Effector memory CD4-positive, alpha-beta T cell (primary cell): ENCODE results near the gene DNAH8.

ENCODE experiments used
- DNase-seq, 3 donors: peaks; one replicate each; pipeline ENCODE4 v3.0.0-alpha.2; 2020
- H3K27ac ChIP-seq: 2 replicates; pipeline ENCODE4 v1.7.0; 2013; ENCODE audit warnings: mild to moderate bottlenecking, low read length, moderate library complexity; ENCODE audit not compliant: insufficient read depth, poor library complexity, severe bottlenecking
- H3K27me3 ChIP-seq: replicated peaks from 2 replicates; pipeline ENCODE4 v1.7.0; 2013; ENCODE audit warnings: mild to moderate bottlenecking, low read length; ENCODE audit not compliant: insufficient read depth, control insufficient read depth, poor library complexity, severe bottlenecking
- H3K36me3 ChIP-seq: 2 replicates; pipeline ENCODE4 v1.7.0; 2013; ENCODE audit warnings: mild to moderate bottlenecking, low read length, moderate library complexity; ENCODE audit not compliant: control insufficient read depth, insufficient read depth
- H3K4me1 ChIP-seq: 2 replicates; pipeline ENCODE4 v1.7.0; 2013; ENCODE audit warnings: low read length, mild to moderate bottlenecking; ENCODE audit not compliant: control insufficient read depth, insufficient read depth, poor library complexity, severe bottlenecking
- H3K4me3 ChIP-seq: 2 replicates; pipeline ENCODE4 v1.7.0; 2013; ENCODE audit warnings: low read length, low read depth, mild to moderate bottlenecking; ENCODE audit not compliant: insufficient read depth, poor library complexity, severe bottlenecking
- H3K9me3 ChIP-seq: 2 replicates; pipeline ENCODE4 v1.7.0; 2013; ENCODE audit warnings: mild to moderate bottlenecking, low read length, moderate library complexity; ENCODE audit not compliant: control insufficient read depth
- total RNA-seq, 3 donors: gene quantifications; one replicate each; lab custom pipeline; 2026; lab: John Stamatoyannopoulos, UW

The DNAH8 gene
- total RNA-seq: 0.26 to 1.4 (median 0.35) reads per million in 3 donors

GRCh38 chr6:38715016-38715689, at the start of gene DNAH8:
TSS of gene DNAH8 (plus strand) at chr6:38715311. CDS start at chr6:38722810, 7,499 bp downstream.
- no peak for DNase-seq
- Histone ChIP-seq H3K27me3 (peaks cover 8% of the 10 kb centered on the region), H3K36me3 (no peaks in the 10 kb centered on the region), H3K4me3 (peak within 1 kb of the TSS; percentile 48), H3K4me1 (peaks cover 11% of the 10 kb centered on the region), H3K27ac (no peak within 1 kb of the TSS), H3K9me3 (no peaks in the 10 kb centered on the region)

- DNase-seq: peak in 1 of 3 donors; percentile 5
- Histone ChIP-seq H3K4me3 (no peak overlapping the region), H3K36me3 (no peaks in the 10 kb centered on the region), H3K9me3 (no peaks in the 10 kb centered on the region), H3K27ac (no peak overlapping the region), H3K27me3 (no peaks in the 10 kb centered on the region), H3K4me1 (no peaks in the 10 kb centered on the region)
Measured at GRCh38 chr6:38671885-38672467, 43.1 kb upstream of the DNAH8 start.

GRCh38 chr6:38673397-38674165, 41.5 kb upstream of the DNAH8 start:
- Histone ChIP-seq H3K4me3 (no peak overlapping the region), H3K27me3 (no peaks in the 10 kb centered on the region), H3K36me3 (peaks cover 5% of the 10 kb centered on the region), H3K9me3 (no peaks in the 10 kb centered on the region), H3K4me1 (no peaks in the 10 kb centered on the region), H3K27ac (no peak overlapping the region)
- no peak for DNase-seq

GRCh38 chr6:38676236-38676973, 38.7 kb upstream of the DNAH8 start:
- H3K27ac ChIP-seq: no peak overlapping the region
- DNase-seq: no peak
- peaks cover 5% of the 10 kb centered on the region for H3K36me3 ChIP-seq
- H3K4me3 ChIP-seq: no peak overlapping the region
- H3K4me1 ChIP-seq: no peaks in the 10 kb centered on the region
- no peaks in the 10 kb centered on the region for H3K27me3 ChIP-seq
- no peaks in the 10 kb centered on the region for H3K9me3 ChIP-seq

GRCh38 chr6:38676974-38677544, 38.1 kb upstream of the DNAH8 start:
- H3K4me1 ChIP-seq: no peaks in the 10 kb centered on the region
- no peaks in the 10 kb centered on the region for H3K27me3 ChIP-seq
- H3K27ac ChIP-seq: no peak overlapping the region
- no peak overlapping the region for H3K4me3 ChIP-seq
- H3K36me3 ChIP-seq: peaks cover 11% of the 10 kb centered on the region
- no peak for DNase-seq
- H3K9me3 ChIP-seq: no peaks in the 10 kb centered on the region

- H3K4me3 ChIP-seq: no peak overlapping the region
- H3K4me1 ChIP-seq: no peaks in the 10 kb centered on the region
- H3K27ac ChIP-seq: no peak overlapping the region
- no peaks in the 10 kb centered on the region for H3K9me3 ChIP-seq
- no peaks in the 10 kb centered on the region for H3K27me3 ChIP-seq
- DNase-seq: no peak
- peaks cover 15% of the 10 kb centered on the region for H3K36me3 ChIP-seq
Measured at GRCh38 chr6:38678178-38678760, 36.8 kb upstream of the DNAH8 start.

GRCh38 chr6:38679668-38680067, 35.4 kb upstream of the DNAH8 start:
- no peak overlapping the region for H3K4me3 ChIP-seq
- H3K27me3 ChIP-seq: no peaks in the 10 kb centered on the region
- no peaks in the 10 kb centered on the region for H3K9me3 ChIP-seq
- H3K4me1 ChIP-seq: no peaks in the 10 kb centered on the region
- no peak overlapping the region for H3K27ac ChIP-seq
- peaks cover 15% of the 10 kb centered on the region for H3K36me3 ChIP-seq
- DNase-seq: no peak

- Histone ChIP-seq H3K4me1 (no peaks in the 10 kb centered on the region), H3K4me3 (no peak overlapping the region), H3K9me3 (no peaks in the 10 kb centered on the region), H3K36me3 (peaks cover 15% of the 10 kb centered on the region), H3K27me3 (no peaks in the 10 kb centered on the region), H3K27ac (no peak overlapping the region)
- no peak for DNase-seq
Measured at GRCh38 chr6:38681850-38682249, 33.3 kb upstream of the DNAH8 start.

- H3K9me3 ChIP-seq: no peaks in the 10 kb centered on the region
- H3K27ac ChIP-seq: no peak overlapping the region
- DNase-seq: no peak
- peaks cover 9% of the 10 kb centered on the region for H3K36me3 ChIP-seq
- H3K4me1 ChIP-seq: no peaks in the 10 kb centered on the region
- no peak overlapping the region for H3K4me3 ChIP-seq
- no peaks in the 10 kb centered on the region for H3K27me3 ChIP-seq
Measured at GRCh38 chr6:38684237-38684636, 30.9 kb upstream of the DNAH8 start.
